HFF-Myc (cell line): ENCODE results near the gene EPB41.

Experiments
- DNase-seq: peaks from one replicate; pipeline ENCODE4 v3.0.0-alpha.2; 2011; ENCODE audit warnings: low read depth; ENCODE audit errors: extremely low read depth
- H3K4me3 ChIP-seq: replicated peaks from 2 replicates; pipeline ENCODE4 v1.5.1; 2011; ENCODE audit warnings: low read depth, mild to moderate bottlenecking, control low read depth, low read length
- CTCF ChIP-seq: IDR thresholded peaks from 2 replicates; pipeline ENCODE4 v1.5.1; 2012; ENCODE audit warnings: mild to moderate bottlenecking, low read depth, low read length, control low read depth; ENCODE audit errors: missing control alignments

EPB41 gene

GRCh38 chr1:28925350-28925891 lies 11.1 kb downstream of the EPB41 start:
- TF ChIP-seq CTCF: no peak
- no peak overlapping the region for H3K4me3 ChIP-seq
- DNase-seq: no peak

- no peak overlapping the region for H3K4me3 ChIP-seq
- DNase-seq: no peak
- TF ChIP-seq CTCF: no peak
Measured at GRCh38 chr1:28926629-28927265, 12.4 kb downstream of the EPB41 start.

GRCh38 chr1:28927266-28927647 lies 12.9 kb downstream of the EPB41 start:
- no peak overlapping the region for H3K4me3 ChIP-seq
- no peak for TF ChIP-seq CTCF
- DNase-seq: no peak

GRCh38 chr1:28927648-28928313 lies 13.4 kb downstream of the EPB41 start:
- H3K4me3 ChIP-seq: no peak overlapping the region
- TF ChIP-seq CTCF: no peak
- no peak for DNase-seq

- no peak for TF ChIP-seq CTCF
- no peak for DNase-seq
- no peak overlapping the region for H3K4me3 ChIP-seq
Measured at GRCh38 chr1:28928314-28928941, 14.1 kb downstream of the EPB41 start.

- DNase-seq: no peak
- TF ChIP-seq CTCF: no peak
- H3K4me3 ChIP-seq: no peak overlapping the region
Measured at GRCh38 chr1:28933277-28933676, 18.9 kb downstream of the EPB41 start.
